Measurements from ENCODE around the gene C1orf159.
"Not testable (repeated sequence)": the region's sequence is repeated elsewhere in the genome, so short reads cannot be mapped to it uniquely, and the experiment has no call there.

Gene C1orf159

DNA sequence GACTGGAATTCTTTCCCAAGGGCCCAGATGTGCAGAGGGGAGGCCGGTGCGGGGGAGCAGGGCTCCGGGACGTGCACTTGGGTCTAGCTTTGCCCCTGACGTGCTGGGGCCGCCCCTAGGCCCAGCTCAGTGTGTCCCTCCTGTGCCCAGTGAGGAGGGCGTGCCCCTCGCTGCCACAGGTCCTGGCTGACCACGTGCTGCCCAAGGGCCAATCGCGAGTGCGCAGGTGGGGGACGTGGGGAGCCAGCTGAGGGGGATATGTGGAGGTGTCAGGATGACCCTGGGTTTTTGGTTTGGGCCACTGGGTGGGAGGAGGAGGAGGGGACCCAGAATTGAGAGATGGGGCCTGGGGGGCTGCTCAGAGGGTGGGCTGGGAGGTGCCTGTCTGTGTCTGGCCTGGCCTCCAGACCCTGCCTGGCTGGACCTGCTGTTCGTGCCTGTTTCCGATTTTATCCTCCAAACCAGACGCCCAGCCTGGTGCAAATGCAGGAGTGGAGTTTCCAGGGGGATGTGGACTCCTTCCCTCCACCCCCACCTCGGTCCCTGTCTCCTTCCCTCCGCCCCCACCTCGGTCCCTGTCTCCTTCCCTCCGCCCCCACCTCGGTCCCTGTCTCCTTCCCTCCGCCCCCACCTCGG, 35.6 kb downstream of the C1orf159 start:
- TF ChIP-seq, protein P1, sequence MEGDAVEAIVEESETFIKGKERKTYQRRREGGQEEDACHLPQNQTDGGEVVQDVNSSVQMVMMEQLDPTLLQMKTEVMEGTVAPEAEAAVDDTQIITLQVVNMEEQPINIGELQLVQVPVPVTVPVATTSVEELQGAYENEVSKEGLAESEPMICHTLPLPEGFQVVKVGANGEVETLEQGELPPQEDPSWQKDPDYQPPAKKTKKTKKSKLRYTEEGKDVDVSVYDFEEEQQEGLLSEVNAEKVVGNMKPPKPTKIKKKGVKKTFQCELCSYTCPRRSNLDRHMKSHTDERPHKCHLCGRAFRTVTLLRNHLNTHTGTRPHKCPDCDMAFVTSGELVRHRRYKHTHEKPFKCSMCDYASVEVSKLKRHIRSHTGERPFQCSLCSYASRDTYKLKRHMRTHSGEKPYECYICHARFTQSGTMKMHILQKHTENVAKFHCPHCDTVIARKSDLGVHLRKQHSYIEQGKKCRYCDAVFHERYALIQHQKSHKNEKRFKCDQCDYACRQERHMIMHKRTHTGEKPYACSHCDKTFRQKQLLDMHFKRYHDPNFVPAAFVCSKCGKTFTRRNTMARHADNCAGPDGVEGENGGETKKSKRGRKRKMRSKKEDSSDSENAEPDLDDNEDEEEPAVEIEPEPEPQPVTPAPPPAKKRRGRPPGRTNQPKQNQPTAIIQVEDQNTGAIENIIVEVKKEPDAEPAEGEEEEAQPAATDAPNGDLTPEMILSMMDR (IDR thresholded peaks at IDR 0.05; ENCODE audit: insufficient read depth, missing control alignments) = no peak
- DNase-seq (ENCODE audit: insufficient read length, low spot score) = no peak
- FAIRE-seq = no peak

DNA sequence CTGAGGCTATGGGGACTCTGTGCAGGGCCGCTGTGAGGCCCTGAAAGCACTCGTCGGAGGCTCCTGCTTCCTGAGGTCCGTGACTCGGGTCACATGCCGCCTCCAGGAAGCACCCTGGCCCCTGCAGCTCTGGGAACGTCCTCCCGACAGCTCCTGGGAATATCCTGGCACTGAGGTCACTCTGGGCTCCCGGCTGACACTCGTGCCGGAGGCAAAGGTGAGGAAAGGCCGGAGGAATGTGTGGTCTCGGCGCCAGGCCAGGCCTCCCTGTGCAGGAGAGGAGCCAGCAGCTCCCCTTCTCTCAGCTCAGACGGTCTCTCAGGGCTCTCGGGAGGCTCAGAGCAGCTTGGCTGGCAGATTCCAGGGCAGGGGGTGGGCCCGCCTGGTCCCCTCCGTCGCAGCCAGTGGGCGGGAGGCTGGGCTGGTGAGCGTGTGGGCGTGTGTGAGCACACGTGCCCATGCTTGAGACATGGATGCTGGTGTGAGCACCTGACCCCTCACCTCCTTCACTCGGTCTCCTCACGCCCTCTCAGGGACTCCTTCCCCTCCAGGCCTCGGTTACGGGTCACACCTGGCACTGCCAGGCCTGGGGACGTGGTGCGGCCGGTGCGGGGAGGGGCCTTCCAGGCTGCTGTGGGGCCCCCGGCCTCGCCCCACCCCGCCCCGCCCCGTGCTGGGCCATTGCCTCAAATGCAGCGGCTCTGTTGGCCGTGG, 36.3 kb downstream of the C1orf159 start:
- TF ChIP-seq, protein P1 (IDR thresholded peaks at IDR 0.05; ENCODE audit: insufficient read depth, missing control alignments) = no peak
- FAIRE-seq (no peak), DNase-seq (ENCODE audit: insufficient read length, low spot score) (no peak)

DNA sequence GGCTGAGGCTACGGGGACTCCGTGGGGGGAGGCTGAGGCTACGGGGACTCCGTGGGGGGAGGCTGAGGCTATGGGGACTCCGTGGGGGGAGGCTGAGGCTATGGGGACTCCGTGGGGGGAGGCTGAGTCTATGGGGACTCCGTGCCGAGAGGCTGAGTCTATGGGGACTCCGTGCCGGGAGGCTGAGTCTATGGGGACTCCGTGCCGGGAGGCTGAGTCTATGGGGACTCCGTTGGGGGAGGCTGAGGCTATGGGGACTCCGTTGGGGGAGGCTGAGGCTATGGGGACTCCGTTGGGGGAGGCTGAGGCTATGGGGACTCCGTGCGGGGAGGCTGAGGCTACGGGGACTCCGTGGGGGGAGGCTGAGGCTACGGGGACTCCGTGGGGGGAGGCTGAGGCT, 38.5 kb downstream of the C1orf159 start:
- DNase-seq (ENCODE audit: insufficient read length, low spot score); FAIRE-seq: not testable (repeated sequence)

DNA sequence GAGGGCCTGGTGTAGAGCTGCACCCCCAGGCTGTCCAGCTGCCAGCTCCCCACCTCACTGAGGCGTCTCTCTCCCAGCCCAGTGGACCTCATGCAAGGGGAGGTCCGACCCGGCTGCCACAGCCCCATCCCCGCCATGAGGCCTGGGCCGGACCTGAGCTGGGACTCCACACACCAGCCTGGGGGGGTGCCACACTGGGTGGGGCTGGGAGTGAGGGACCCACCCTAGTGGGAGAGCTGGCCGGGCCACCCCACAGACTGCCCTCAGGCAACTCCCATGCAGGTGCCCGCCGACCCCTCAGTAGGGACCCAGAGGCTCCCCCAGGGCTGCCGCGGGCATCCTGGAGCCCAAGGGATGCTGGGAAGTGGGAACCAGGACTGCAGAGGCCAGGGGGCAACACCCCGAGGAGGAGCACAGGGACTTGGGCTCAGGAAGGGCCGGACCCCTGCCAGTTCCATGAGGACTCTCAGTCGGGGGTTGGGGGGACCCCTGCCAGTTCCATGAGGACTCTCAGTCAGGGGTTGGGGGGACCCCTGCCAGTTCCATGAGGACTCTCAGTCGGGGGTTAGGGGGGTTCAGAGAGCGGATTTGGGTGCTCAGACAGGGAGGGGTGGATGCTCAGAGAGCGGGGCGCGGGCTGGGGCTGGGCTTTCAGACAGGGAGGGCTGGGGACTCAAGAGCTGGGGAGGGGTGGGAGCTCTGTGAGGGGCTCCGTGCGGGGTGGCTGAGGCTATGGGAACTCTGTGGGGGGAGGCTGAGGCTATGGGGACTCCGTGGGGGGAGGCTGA, 40.5 kb downstream of the C1orf159 start:
- TF ChIP-seq, protein P1 (IDR thresholded peaks at IDR 0.05; ENCODE audit: insufficient read depth, missing control alignments) = no peak
- DNase-seq (ENCODE audit: insufficient read length, low spot score) = no peak
- no peak for FAIRE-seq

DNA sequence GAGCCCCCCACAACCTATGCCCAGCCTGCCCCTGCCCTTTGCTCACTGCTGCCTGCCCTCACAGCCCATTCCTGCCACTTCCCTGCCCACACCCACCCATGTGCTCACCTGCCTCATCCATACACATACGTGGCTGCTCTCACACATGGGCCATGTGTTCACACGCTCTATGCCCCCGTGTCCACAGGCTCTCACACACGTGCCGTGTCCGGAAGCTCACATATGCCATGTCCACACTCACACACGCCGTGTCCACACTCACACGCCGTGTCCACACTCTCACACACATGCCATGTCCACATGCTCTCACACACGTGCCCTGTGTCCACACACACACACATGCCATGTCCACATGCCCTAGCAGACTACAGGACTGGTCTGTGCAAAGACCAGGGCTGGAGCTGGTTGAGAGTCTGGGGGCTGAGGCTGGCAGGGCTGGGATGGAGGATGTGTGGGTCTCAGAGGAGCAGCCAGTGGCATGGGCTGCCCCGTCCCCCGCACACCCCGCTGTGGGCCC, 41.2 kb downstream of the C1orf159 start:
- TF ChIP-seq, protein P1 (IDR thresholded peaks at IDR 0.05; ENCODE audit: insufficient read depth, missing control alignments) = no peak
- DNase-seq (ENCODE audit: insufficient read length, low spot score) (no peak), FAIRE-seq (no peak)

DNA sequence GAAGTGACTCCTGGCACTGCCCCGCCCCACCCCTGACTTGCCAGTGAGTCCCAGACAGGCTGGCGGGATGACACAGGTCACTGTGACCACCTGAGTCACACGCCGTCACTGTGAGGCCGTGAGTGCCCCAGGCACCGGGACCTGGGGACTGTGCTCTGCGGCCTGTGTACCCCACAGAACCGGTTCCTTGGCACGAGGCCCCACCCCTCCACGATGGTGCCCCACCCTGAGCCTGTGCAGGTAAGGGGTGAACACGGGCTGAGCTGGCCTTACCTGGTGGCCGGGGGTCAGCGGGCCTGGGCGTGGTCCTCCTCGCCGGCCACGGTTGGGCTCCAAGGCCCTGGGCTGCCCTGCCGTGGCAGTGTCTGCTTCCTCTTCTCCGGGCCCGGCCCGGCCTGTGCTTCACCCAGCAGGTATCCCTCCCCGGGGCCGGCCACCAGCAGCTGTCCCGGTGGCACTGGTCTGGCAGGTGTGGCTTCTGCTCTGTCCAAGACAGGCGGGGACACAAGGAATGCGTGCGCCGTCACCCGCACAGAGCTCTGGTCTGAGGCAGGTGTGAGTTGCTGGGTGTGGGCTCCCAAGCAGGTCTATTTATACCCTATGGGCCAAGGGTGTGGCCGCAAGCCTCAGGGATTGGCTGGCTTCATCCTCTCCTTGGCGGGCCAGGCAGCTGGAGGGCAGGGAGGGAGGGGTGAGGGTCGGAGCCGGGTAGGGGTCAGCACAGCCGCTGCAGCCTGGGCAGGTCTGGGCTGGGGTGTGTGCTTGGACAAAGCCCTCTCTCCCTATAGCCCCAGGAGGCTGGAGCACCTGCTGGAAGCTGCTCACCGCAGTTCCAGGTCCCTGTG, 41.9 kb downstream of the C1orf159 start, which contains the start of gene RNF223:
Gene RNF223 (minus strand): TSS at position 564 of the 845 bp plus-strand sequence. CDS start 1,740 bp downstream, outside the sequence.
- TF ChIP-seq, protein P1 (IDR thresholded peaks at IDR 0.05; ENCODE audit: insufficient read depth, missing control alignments) = no peak
- DNase-seq (ENCODE audit: insufficient read length, low spot score) (no peak), FAIRE-seq (no peak)

Measured in D721Med (cell line).